Glutamatergic neuron (in vitro differentiated cells): Measurements from ENCODE around the gene B4GALT7. TPM values are rescaled to one million over a fixed set of nuclear protein-coding genes. Genes with fewer than 3 reads are reported as not detected.
A peak's percentile ranks its signal among the peaks of the same experiment; 100 is the strongest.

Experiments used
- DNase-seq: peaks from one replicate; pipeline ENCODE4 v3.0.0; 2022
- H3K27ac Mint-ChIP-seq: one replicate; pipeline ENCODE4 v1.8.0; 2020; ENCODE audit warnings: mild to moderate bottlenecking, mixed read lengths, inconsistent platforms; ENCODE audit not compliant: unreplicated experiment
- H3K27me3 Mint-ChIP-seq: one replicate; pipeline ENCODE4 v1.8.0; 2020; ENCODE audit warnings: mild to moderate bottlenecking, moderate library complexity, mixed read lengths, inconsistent platforms; ENCODE audit not compliant: unreplicated experiment
- H3K36me3 Mint-ChIP-seq: one replicate; pipeline ENCODE4 v1.8.0; 2020; ENCODE audit warnings: mild to moderate bottlenecking, mixed read lengths, inconsistent platforms; ENCODE audit not compliant: unreplicated experiment
- H3K4me1 Mint-ChIP-seq: one replicate; pipeline ENCODE4 v1.8.0; 2020; ENCODE audit warnings: mild to moderate bottlenecking, low read depth, mixed read lengths, inconsistent platforms; ENCODE audit not compliant: unreplicated experiment
- H3K4me3 Mint-ChIP-seq: one replicate; pipeline ENCODE4 v1.8.0; 2020; ENCODE audit warnings: mild to moderate bottlenecking, mixed read lengths, inconsistent platforms; ENCODE audit not compliant: unreplicated experiment
- H3K9me3 Mint-ChIP-seq: one replicate; pipeline ENCODE4 v1.8.0; 2020; ENCODE audit warnings: mild to moderate bottlenecking, moderate library complexity, mixed read lengths, inconsistent platforms; ENCODE audit not compliant: unreplicated experiment
- CTCF ChIP-seq: fragments of 200-600 bp; sonication (generic); IDR thresholded peaks from one replicate; pipeline ENCODE4 v1.5.0; 2021; ENCODE audit not compliant: partially characterized antibody, unreplicated experiment
- total RNA-seq: library from RNA; stranded (reverse); fragmentation: NEBNext Ultra II Directional; extraction: Animal tissue kit (Norgen Biotek cat#: 25700); gene quantifications from one replicate; pipeline ENCODE4 v1.2.1, GENCODE V29; 2021; ENCODE audit not compliant: unreplicated experiment

B4GALT7 gene
- total RNA-seq, 1 donor from 2014 or later: 29.3 TPM

- TF ChIP-seq CTCF: no peak
- no peak for DNase-seq
- Mint-ChIP-seq H3K9me3 (peaks cover 3% of the 10 kb centered on the region), H3K27ac (no peak overlapping the region), H3K27me3 (peaks cover 5% of the 10 kb centered on the region), H3K36me3 (no peaks in the 10 kb centered on the region), H3K4me1 (no peaks in the 10 kb centered on the region), H3K4me3 (no peak overlapping the region)
These were observed 21.6 kb upstream of the B4GALT7 start for GRCh38 chr5:177578316-177578715.

- no peak for DNase-seq
- Mint-ChIP-seq H3K9me3 (peaks cover 5% of the 10 kb centered on the region), H3K27me3 (peaks cover 6% of the 10 kb centered on the region), H3K4me1 (no peaks in the 10 kb centered on the region), H3K4me3 (no peak overlapping the region), H3K36me3 (no peaks in the 10 kb centered on the region), H3K27ac (no peak overlapping the region)
- TF ChIP-seq CTCF: no peak
These were observed 11.5 kb upstream of the B4GALT7 start for GRCh38 chr5:177588413-177588909.

GRCh38 chr5:177590406-177590805 is 9.5 kb upstream of the B4GALT7 start:
- TF ChIP-seq CTCF: no peak
- H3K4me3 Mint-ChIP-seq: no peak overlapping the region
- DNase-seq: no peak
- H3K4me1 Mint-ChIP-seq: no peaks in the 10 kb centered on the region
- no peaks in the 10 kb centered on the region for H3K36me3 Mint-ChIP-seq
- H3K27ac Mint-ChIP-seq: no peak overlapping the region
- peaks cover 5% of the 10 kb centered on the region for H3K27me3 Mint-ChIP-seq
- H3K9me3 Mint-ChIP-seq: peaks cover 4% of the 10 kb centered on the region

GRCh38 chr5:177591690-177592009 is 8.3 kb upstream of the B4GALT7 start:
- DNase-seq: no peak
- H3K27me3 Mint-ChIP-seq: peaks cover 4% of the 10 kb centered on the region
- H3K27ac Mint-ChIP-seq: peak overlapping the region; percentile 86
- no peaks in the 10 kb centered on the region for H3K36me3 Mint-ChIP-seq
- H3K4me3 Mint-ChIP-seq: peak overlapping the region; percentile 99
- H3K4me1 Mint-ChIP-seq: no peaks in the 10 kb centered on the region
- H3K9me3 Mint-ChIP-seq: peaks cover 5% of the 10 kb centered on the region
- no peak for TF ChIP-seq CTCF

- Mint-ChIP-seq H3K9me3 (peaks cover 5% of the 10 kb centered on the region), H3K27me3 (peaks cover 4% of the 10 kb centered on the region), H3K27ac (peak within 1 kb of the TSS; percentile 97), H3K4me3 (peak within 1 kb of the TSS; percentile 99), H3K4me1 (no peaks in the 10 kb centered on the region), H3K36me3 (no peaks in the 10 kb centered on the region)
- TF ChIP-seq CTCF: no peak
- DNase-seq: peak; percentile 88
These were observed 7.7 kb upstream of the B4GALT7 start, which contains the start of gene TMED9 for GRCh38 chr5:177592010-177592834. TSS of gene TMED9 (plus strand) at chr5:177592203. CDS start at chr5:177592215, 12 bp downstream.
